ENCODE measurements around the gene PPHLN1. TPM values are rescaled to one million over a fixed set of nuclear protein-coding genes. Genes with fewer than 3 reads are reported as not detected.
A peak's percentile ranks its signal among the peaks of the same experiment; 100 is the strongest.

PPHLN1 gene
- total RNA-seq, 2 donors from 2014 or later = 66.6 to 77.6 TPM

DNA sequence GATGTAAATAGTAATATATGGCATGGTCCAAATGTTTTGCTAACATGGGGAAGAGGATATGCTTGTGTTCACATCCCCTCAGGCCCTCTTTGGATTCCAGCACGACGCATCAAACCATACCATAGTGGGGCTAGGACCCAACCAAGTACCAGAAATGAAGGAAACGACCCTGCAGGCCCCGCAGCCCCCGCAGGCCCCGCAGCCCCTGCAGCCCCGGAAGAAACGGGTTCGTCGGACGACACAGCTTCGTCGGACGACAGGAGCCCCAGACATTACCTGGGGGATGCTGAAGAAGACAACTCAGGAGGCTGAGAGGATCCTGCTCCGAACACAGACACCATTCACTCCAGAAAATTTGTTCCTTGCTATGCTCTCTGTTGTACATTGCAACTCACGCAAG, 119.9 kb downstream of the PPHLN1 start:
- TF ChIP-seq, protein P1, sequence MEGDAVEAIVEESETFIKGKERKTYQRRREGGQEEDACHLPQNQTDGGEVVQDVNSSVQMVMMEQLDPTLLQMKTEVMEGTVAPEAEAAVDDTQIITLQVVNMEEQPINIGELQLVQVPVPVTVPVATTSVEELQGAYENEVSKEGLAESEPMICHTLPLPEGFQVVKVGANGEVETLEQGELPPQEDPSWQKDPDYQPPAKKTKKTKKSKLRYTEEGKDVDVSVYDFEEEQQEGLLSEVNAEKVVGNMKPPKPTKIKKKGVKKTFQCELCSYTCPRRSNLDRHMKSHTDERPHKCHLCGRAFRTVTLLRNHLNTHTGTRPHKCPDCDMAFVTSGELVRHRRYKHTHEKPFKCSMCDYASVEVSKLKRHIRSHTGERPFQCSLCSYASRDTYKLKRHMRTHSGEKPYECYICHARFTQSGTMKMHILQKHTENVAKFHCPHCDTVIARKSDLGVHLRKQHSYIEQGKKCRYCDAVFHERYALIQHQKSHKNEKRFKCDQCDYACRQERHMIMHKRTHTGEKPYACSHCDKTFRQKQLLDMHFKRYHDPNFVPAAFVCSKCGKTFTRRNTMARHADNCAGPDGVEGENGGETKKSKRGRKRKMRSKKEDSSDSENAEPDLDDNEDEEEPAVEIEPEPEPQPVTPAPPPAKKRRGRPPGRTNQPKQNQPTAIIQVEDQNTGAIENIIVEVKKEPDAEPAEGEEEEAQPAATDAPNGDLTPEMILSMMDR (conservative IDR thresholded peaks at IDR 0.05) = no peak
- WGBS, 2 experiments (ENCODE audit: insufficient coverage in 1 of 2, insufficient read length in 1 of 2) = 92 to 95% methylated on average over 8 to 16 of the region's 16 CpGs
- H3K36me3 ChIP-seq (ENCODE audit: control insufficient read depth, insufficient read depth, low read length) = peaks cover 81% of the 10 kb centered on the region
- Mint-ChIP-seq H3K36me3 (ENCODE audit: low read depth) (peaks cover 77% of the 10 kb centered on the region), H3K27ac (no peak overlapping the region), H3K4me1 (peaks cover 28% of the 10 kb centered on the region), H3K27me3 (ENCODE audit: insufficient read depth) (no peaks in the 10 kb centered on the region), H3K9me3 (peaks cover 26% of the 10 kb centered on the region), H3K4me3 (no peak overlapping the region)
- no peak for DNase-seq
- H3K9me3 ChIP-seq (ENCODE audit: control insufficient read depth, low read length) = peaks cover 39% of the 10 kb centered on the region
- no peak overlapping the region for H3K9ac ChIP-seq (ENCODE audit: extremely low read depth, low read length, poor library complexity, severe bottlenecking)
- no peak overlapping the region for H3K4me3 ChIP-seq (ENCODE audit: low read length)
- H3K27me3 ChIP-seq (ENCODE audit: control insufficient read depth, insufficient read depth, low read length, poor library complexity, severe bottlenecking) = no peaks in the 10 kb centered on the region
- H3K27ac ChIP-seq (ENCODE audit: low read depth, low read length) = no peak overlapping the region
- no peaks in the 10 kb centered on the region for H3K4me1 ChIP-seq (ENCODE audit: control insufficient read depth, insufficient read depth, low read length)

GRCh38 chr12:42446761-42447160, 120.8 kb downstream of the PPHLN1 start:
- peaks cover 76% of the 10 kb centered on the region for H3K36me3 Mint-ChIP-seq (ENCODE audit: low read depth)
- H3K4me1 Mint-ChIP-seq = peaks cover 25% of the 10 kb centered on the region
- peaks cover 73% of the 10 kb centered on the region for H3K36me3 ChIP-seq (ENCODE audit: control insufficient read depth, insufficient read depth, low read length)
- H3K27ac Mint-ChIP-seq = no peak overlapping the region
- peak overlapping the region; percentile 57 for H3K27ac ChIP-seq (ENCODE audit: low read depth, low read length)
- no peak overlapping the region for H3K4me3 Mint-ChIP-seq
- peaks cover 26% of the 10 kb centered on the region for H3K9me3 Mint-ChIP-seq
- no peak overlapping the region for H3K9ac ChIP-seq (ENCODE audit: extremely low read depth, low read length, poor library complexity, severe bottlenecking)
- no peak overlapping the region for H3K4me3 ChIP-seq (ENCODE audit: low read length)
- TF ChIP-seq, protein P1 (conservative IDR thresholded peaks at IDR 0.05) = no peak
- no peaks in the 10 kb centered on the region for H3K27me3 Mint-ChIP-seq (ENCODE audit: insufficient read depth)
- H3K27me3 ChIP-seq (ENCODE audit: control insufficient read depth, insufficient read depth, low read length, poor library complexity, severe bottlenecking) = no peaks in the 10 kb centered on the region
- no peak for DNase-seq
- H3K9me3 ChIP-seq (ENCODE audit: control insufficient read depth, low read length) = peaks cover 39% of the 10 kb centered on the region
- H3K4me1 ChIP-seq (ENCODE audit: control insufficient read depth, insufficient read depth, low read length) = no peaks in the 10 kb centered on the region
- WGBS, 2 experiments (ENCODE audit: insufficient coverage in 1 of 2, insufficient read length in 1 of 2) = 39 to 77% methylated on average over 2 to 5 of the region's 6 CpGs

GRCh38 chr12:42447371-42447786, 121.4 kb downstream of the PPHLN1 start:
- no peak for DNase-seq
- Histone ChIP-seq H3K27me3 (ENCODE audit: control insufficient read depth, insufficient read depth, low read length, poor library complexity, severe bottlenecking) (no peaks in the 10 kb centered on the region), H3K4me3 (ENCODE audit: low read length) (no peak overlapping the region), H3K27ac (ENCODE audit: low read depth, low read length) (no peak overlapping the region), H3K9ac (ENCODE audit: extremely low read depth, low read length, poor library complexity, severe bottlenecking) (no peak overlapping the region), H3K9me3 (ENCODE audit: control insufficient read depth, low read length) (peaks cover 34% of the 10 kb centered on the region), H3K36me3 (ENCODE audit: control insufficient read depth, insufficient read depth, low read length) (peaks cover 66% of the 10 kb centered on the region), H3K4me1 (ENCODE audit: control insufficient read depth, insufficient read depth, low read length) (no peaks in the 10 kb centered on the region)
- no peak overlapping the region for H3K27ac Mint-ChIP-seq
- peaks cover 21% of the 10 kb centered on the region for H3K4me1 Mint-ChIP-seq
- H3K27me3 Mint-ChIP-seq (ENCODE audit: insufficient read depth) = no peaks in the 10 kb centered on the region
- peaks cover 74% of the 10 kb centered on the region for H3K36me3 Mint-ChIP-seq (ENCODE audit: low read depth)
- H3K9me3 Mint-ChIP-seq = peaks cover 25% of the 10 kb centered on the region
- TF ChIP-seq, protein P1 (conservative IDR thresholded peaks at IDR 0.05) = no peak
- WGBS, 2 experiments (ENCODE audit: insufficient coverage in 1 of 2, insufficient read length in 1 of 2) = 80 to 97% methylated on average over 1 to 2 of the region's 3 CpGs
- H3K4me3 Mint-ChIP-seq = no peak overlapping the region

All from endodermal cell (in vitro differentiated cells).